Neutrophil (primary cell): ENCODE results near the gene KRTAP6-2.

ENCODE experiments used
- H3K27ac ChIP-seq: fragments of 200-600 bp; sonication (generic); 2 replicates; pipeline ENCODE4 v1.5.1; 2016; ENCODE audit warnings: mild to moderate bottlenecking, moderate library complexity
- H3K27me3 ChIP-seq: fragments of 200-600 bp; sonication (generic); 2 replicates; pipeline ENCODE4 v1.6.0; 2016; ENCODE audit warnings: mild to moderate bottlenecking
- H3K36me3 ChIP-seq: fragments of 200-600 bp; sonication (generic); 2 replicates; pipeline ENCODE4 v1.5.1; 2017
- H3K4me1 ChIP-seq, 2 experiments: fragments of 200-600 bp in 1 of 2; sonication (generic) in 1 of 2; 1 replicate in 1 of 2; 2 replicates in 1 of 2; pipeline versions ENCODE4 v1.5.1 to v1.6.1; 2013 to 2016; ENCODE audit warnings: low read depth in 1 of 2, low read length in 1 of 2, mild to moderate bottlenecking in 1 of 2, moderate library complexity in 1 of 2; ENCODE audit not compliant: control insufficient read depth in 1 of 2, insufficient read depth in 1 of 2
- H3K4me3 ChIP-seq, 2 experiments: fragments of 200-600 bp in 1 of 2; sonication (generic) in 1 of 2; 1 replicate in 1 of 2; 2 replicates in 1 of 2; pipeline ENCODE4 v1.5.1; 2013 to 2016; ENCODE audit warnings: low read depth in 1 of 2, low read length in 1 of 2, mild to moderate bottlenecking in 1 of 2, moderate library complexity in 1 of 2
- H3K9me3 ChIP-seq: fragments of 200-600 bp; sonication (generic); 2 replicates; pipeline ENCODE4 v1.5.1; 2016
- TF ChIP-seq, protein P1 (sequence below): fragments of 200-600 bp; sonication (generic); IDR thresholded peaks from 2 replicates; pipeline ENCODE4 v1.5.1; 2016; ENCODE audit warnings: antibody characterized with exemption

Gene KRTAP6-2

DNA sequence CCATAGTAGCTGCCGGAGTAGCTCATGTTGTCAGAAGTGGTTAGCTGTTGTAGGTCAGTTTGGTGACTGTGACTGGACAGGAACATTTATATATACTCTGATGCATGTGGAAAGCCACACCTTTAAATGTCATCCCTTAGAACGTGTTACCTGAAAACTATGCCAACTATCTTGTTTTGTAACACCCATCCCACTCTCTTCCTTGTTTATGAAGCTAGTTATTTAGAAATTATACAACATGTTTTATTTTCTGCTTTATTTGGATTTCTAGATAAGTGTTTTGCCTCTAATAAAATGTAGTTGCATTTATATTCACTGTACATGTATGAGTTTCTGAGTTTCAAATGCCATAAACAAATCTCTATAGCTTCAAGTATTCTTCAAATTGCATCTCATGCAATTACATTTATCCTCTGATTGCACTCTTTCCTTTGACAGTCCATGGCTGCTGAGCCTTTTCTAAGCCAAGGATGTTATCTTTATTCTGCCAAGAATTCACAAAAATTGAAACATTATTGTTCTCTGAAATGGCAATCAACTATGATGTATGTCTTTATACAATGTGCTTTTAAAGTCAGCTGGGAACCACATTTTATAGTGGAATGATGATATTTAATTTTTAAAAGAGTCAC lies 37.3 kb downstream of the KRTAP6-2 start, which contains the start of gene KRTAP19-7:
Gene KRTAP19-7 (minus strand): TSS at position 51 of the 632 bp plus-strand sequence. CDS start 25 bp downstream, at position 26.
- TF ChIP-seq, protein P1, sequence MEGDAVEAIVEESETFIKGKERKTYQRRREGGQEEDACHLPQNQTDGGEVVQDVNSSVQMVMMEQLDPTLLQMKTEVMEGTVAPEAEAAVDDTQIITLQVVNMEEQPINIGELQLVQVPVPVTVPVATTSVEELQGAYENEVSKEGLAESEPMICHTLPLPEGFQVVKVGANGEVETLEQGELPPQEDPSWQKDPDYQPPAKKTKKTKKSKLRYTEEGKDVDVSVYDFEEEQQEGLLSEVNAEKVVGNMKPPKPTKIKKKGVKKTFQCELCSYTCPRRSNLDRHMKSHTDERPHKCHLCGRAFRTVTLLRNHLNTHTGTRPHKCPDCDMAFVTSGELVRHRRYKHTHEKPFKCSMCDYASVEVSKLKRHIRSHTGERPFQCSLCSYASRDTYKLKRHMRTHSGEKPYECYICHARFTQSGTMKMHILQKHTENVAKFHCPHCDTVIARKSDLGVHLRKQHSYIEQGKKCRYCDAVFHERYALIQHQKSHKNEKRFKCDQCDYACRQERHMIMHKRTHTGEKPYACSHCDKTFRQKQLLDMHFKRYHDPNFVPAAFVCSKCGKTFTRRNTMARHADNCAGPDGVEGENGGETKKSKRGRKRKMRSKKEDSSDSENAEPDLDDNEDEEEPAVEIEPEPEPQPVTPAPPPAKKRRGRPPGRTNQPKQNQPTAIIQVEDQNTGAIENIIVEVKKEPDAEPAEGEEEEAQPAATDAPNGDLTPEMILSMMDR, result no peak
- Histone ChIP-seq H3K27ac (no peak within 1 kb of the TSS), H3K27me3 (no peaks in the 10 kb centered on the region), H3K9me3 (no peaks in the 10 kb centered on the region), H3K36me3 (no peaks in the 10 kb centered on the region), H3K4me3 (no peak within 1 kb of the TSS), H3K4me1 (no peaks in the 10 kb centered on the region)

DNA sequence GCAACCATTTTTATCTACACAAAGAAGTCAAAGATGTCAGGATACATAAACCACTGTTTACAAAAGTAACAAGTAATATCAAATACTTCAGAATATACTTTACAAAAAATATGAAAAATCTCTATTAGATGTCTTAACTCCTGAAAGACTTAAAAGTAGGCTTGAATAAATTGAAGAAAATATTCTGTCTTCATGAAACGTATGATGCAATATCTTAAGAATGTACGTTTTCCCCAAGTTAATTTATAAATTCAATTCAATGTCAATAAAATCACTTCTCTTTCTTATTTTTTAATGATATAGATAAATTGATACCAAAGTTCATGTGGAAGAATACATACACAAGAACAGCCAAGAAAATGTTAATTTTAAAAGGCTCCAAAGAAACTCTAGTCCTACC lies 43.6 kb downstream of the KRTAP6-2 start:
- Histone ChIP-seq H3K36me3 (no peaks in the 10 kb centered on the region), H3K27me3 (no peaks in the 10 kb centered on the region), H3K27ac (no peak overlapping the region), H3K4me1 (no peaks in the 10 kb centered on the region), H3K4me3 (no peak overlapping the region), H3K9me3 (no peaks in the 10 kb centered on the region)
- TF ChIP-seq, protein P1, result no peak

DNA sequence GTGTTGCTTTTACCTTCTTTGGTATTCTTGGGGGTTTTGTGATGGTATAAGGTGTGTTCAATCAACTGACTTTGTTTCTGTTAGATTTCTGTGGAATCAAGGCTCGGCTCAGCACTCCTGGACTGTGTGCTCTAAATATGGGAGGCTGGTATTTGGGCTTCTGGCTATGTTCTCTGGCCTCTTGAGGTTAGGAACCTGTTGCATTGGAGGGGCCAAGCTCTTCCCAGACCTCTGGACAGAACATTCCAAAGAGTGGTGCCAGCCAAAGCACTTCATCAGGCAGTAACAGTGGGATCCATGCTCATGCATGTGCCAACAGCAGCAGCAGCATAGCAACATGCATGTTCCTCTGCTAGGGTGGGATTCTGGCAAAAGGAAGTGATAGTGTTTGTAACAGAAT lies 45.9 kb downstream of the KRTAP6-2 start:
- no peak overlapping the region for H3K4me3 ChIP-seq
- H3K27ac ChIP-seq, result no peak overlapping the region

More for the DNA sequence above, 45.9 kb downstream of the KRTAP6-2 start:
- Histone ChIP-seq H3K4me1 (no peaks in the 10 kb centered on the region), H3K27me3 (no peaks in the 10 kb centered on the region), H3K9me3 (no peaks in the 10 kb centered on the region), H3K36me3 (no peaks in the 10 kb centered on the region)
- TF ChIP-seq, protein P1, result no peak
